ENCODE data around the gene JDP2.

The JDP2 gene

DNA sequence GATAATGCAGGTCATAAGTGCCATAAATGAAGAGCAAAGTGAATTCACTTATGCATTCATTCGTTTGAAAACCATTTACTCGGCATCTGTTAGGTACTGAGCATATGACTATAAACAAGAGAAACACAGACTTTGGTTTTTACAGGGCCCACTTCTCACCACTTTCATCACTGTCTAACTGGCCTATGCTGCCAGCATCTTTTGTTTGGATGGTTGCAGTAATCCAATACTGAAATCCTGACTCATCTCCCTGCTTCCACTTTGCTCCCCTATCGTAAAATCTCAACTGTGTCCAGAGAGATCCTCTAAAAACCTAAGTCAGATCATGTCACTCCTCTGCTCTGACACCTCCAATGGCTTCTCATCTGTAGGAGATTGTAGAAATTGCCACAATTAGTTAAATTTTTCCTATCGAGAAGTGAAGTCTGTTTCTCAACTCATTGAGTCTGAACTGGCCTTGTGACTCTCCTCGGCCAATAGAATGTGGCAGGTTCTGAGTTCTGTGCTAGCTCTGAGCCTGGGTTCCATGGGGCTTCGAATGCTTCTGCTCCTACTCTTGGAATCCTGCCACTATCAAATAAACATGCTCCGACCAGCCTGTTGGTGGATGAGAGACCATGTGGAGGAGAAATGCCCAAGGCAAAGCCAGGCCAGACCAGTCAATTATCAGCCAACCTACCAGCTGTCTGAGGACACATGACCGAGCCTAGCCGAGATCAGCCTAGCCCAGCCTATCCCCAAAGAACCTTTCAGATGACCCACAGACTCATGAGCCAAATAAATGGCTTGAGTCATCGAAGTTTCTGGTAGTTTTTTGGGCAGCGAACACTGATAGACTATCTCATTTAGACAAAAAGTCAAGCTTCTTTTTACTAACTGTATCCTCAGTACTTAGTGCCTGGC lies 92.3 kb downstream of the JDP2 start:
- Histone ChIP-seq H3K36me3 (peaks cover 0 to 9% (median 0%) of the 10 kb centered on the region in 11 experiments; a peak in 9 of 22 replicates), H3K9me3 (replicated peaks in 1 of 11) (no peaks in the 10 kb centered on the region), H4K20me1 (peaks cover 0 to 13% (median 0%) of the 10 kb centered on the region in 11 experiments; a peak in 2 of 22 replicates), H3K4me3 (no peak overlapping the region), H3K27ac (no peak overlapping the region), H3K27me3 (no peaks in the 10 kb centered on the region; a peak in 1 of 22 replicates), H3K9ac (no peak overlapping the region), H3K4me1 (peaks cover 57 to 70% (median 67%) of the 10 kb centered on the region in 10 experiments), H3K4me2 (no peak overlapping the region)
- no peak for TF ChIP-seq Cebpa-rat (IDR thresholded peaks at IDR 0.05)

DNA sequence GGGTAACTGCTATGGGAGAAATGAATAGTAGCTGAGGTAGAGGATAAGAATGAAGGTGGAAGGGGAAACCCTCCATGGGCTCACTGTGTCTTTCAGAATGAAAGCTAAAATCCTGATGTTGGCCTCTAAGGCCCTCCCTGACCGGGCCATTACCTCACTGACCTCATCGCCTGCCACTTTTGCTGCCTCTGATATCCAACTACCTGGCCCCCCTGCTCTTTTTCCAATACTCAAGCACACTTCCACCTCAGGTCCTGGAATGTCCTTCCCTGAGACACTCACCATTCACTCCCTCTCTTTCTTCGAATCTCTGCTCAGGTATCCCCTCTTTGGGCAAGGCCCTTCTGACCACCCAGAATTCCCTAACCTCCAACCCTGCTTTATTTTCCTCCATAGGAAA lies 93.0 kb downstream of the JDP2 start:
- TF ChIP-seq Cebpa-rat (IDR thresholded peaks at IDR 0.05) = no peak

DNA sequence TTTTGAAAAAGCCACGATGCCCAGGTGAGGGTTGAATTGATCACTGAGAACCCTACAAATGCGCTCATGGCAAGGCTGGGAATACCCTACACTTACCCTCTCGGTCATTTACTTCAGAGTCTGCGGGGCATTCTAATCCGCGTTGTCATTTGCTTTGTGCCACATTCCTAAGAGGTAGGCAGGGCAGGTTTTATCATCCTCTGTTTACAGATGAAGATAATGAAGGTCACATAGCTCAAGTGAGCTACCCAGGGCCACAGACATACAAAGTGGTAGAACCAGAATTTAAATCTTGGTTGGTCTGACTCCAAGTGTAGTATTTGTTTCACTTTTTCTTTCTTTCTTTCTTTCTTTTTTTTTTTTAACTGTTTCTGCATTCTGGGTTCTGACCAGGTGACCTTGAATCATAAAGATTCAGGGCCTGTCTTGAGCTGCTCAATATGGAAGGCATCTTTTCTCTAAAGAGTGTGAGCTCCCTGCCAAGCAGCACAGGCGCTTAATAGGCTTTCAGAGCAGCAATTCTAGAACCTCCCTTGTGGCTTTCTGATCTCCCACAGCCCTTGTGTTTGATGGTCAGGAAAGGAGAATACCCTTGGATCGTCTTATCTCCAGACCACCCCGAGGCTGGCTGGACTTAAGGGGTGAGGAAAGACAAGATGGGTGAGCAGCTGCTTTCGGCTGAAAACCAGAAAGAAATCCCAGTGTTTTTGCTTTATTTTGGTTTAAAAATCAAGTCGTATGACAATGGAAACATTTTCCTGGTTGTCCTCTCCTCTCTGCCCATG lies 93.8 kb downstream of the JDP2 start:
- Histone ChIP-seq H4K20me1 (peaks cover 0 to 26% (median 0%) of the 10 kb centered on the region in 11 experiments; a peak in 3 of 22 replicates), H3K36me3 (peaks cover 0 to 24% (median 12%) of the 10 kb centered on the region in 11 experiments; a peak in 14 of 22 replicates), H3K9me3 (replicated peaks in 1 of 11) (no peaks in the 10 kb centered on the region), H3K4me1 (peaks cover 53 to 66% (median 57%) of the 10 kb centered on the region in 10 experiments), H3K4me2 (peak overlapping the region; percentile 89 to 100 (median 95)), H3K27me3 (no peaks in the 10 kb centered on the region; a peak in 1 of 22 replicates), H3K27ac (peak overlapping the region; percentile 73 to 91 (median 80)), H3K4me3 (peak overlapping the region; percentile 54 to 79 (median 66)), H3K9ac (peak overlapping the region; percentile 70 to 82 (median 78))
- no peak for TF ChIP-seq Cebpa-rat (IDR thresholded peaks at IDR 0.05)

More for the DNA sequence above, 93.0 kb downstream of the JDP2 start:
- Histone ChIP-seq H3K36me3 (peaks cover 0 to 17% (median 5%) of the 10 kb centered on the region in 11 experiments; a peak in 13 of 22 replicates), H3K27ac (peak overlapping the region in 3 of 11 experiments; percentile 19 to 89 (median 73); a peak in 2 of 22 replicates), H3K9ac (no peak overlapping the region), H3K9me3 (replicated peaks in 1 of 11) (no peaks in the 10 kb centered on the region), H4K20me1 (peaks cover 0 to 19% (median 0%) of the 10 kb centered on the region in 11 experiments; a peak in 3 of 22 replicates), H3K27me3 (no peaks in the 10 kb centered on the region; a peak in 1 of 22 replicates), H3K4me3 (no peak overlapping the region), H3K4me1 (peaks cover 57 to 70% (median 61%) of the 10 kb centered on the region in 10 experiments), H3K4me2 (peak overlapping the region; percentile 89 to 100 (median 95); a peak in 21 of 22 replicates)

DNA sequence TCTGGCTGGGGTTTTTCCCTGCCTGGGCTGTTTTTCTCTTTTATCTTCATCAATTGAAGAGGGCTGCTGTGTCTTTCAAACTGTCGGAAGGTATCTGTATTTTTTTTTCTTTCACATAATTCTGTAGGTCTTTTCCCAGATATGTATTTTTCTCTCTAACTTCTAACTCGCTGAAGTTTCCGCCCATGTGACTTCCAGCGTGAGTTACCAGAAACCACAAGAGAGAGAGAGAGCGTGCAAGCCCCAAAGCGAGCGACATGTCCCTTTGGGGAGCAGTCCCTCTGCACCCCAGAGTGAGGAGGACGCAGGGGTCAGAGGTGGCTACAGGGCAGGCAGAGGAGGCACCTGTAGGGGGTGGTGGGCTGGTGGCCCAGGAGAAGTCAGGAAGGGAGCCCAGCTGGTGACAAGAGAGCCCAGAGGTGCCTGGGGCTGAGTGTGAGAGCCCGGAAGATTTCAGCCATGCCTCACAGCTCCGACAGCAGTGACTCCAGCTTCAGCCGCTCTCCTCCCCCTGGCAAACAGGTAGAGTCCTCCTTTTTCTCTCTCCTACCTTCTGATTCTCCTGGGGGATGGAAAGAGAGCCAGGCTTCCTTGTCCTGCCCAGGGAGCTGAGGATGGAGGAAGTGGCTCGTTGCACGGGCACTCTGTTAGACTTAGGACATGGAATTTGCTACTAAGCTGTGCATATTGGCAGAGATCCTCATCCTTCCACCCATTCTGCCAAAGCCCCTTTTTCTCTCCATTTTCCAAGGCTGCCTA lies 94.6 kb downstream of the JDP2 start, which contains the start of gene BATF:
Gene BATF, plus strand, starts transcription at position 246 of the 759 bp plus-strand sequence. Its CDS starts 214 bp downstream, at position 460.
- H3K4me1 ChIP-seq = peaks cover 45 to 67% (median 51%) of the 10 kb centered on the region in 10 experiments
- no peaks in the 10 kb centered on the region; a peak in 1 of 22 replicates for H3K27me3 ChIP-seq
- no peak for TF ChIP-seq Cebpa-rat (IDR thresholded peaks at IDR 0.05)
- H4K20me1 ChIP-seq = peaks cover 0 to 34% (median 0%) of the 10 kb centered on the region in 11 experiments; a peak in 4 of 22 replicates
- peak within 1 kb of the TSS; percentile 54 to 79 (median 66) for H3K4me3 ChIP-seq
- peak within 1 kb of the TSS; percentile 73 to 91 (median 80) for H3K27ac ChIP-seq
- H3K36me3 ChIP-seq = peaks cover 0 to 32% (median 20%) of the 10 kb centered on the region in 11 experiments; a peak in 14 of 22 replicates
- no peaks in the 10 kb centered on the region for H3K9me3 ChIP-seq (replicated peaks in 1 of 11)
- H3K9ac ChIP-seq = peak within 1 kb of the TSS; percentile 70 to 82 (median 78)
- peak within 1 kb of the TSS; percentile 89 to 100 (median 95) for H3K4me2 ChIP-seq

DNA sequence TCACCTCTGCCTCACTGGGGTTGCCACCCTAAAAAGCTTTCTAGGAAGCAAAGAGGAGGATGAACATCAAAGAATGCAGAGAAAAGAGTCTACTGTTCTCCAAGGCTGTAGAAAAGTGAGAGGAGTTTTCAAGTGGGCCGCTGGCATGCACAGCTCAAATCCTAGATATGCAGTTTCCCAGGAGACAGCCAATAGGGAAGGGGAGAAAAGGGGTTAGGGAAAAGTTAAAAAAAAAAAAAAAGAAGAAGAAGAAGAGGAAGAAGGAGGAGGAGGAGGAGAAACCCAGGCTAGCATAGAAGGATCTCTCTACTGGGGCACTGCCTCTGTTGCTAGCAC lies 95.1 kb downstream of the JDP2 start:
- no peaks in the 10 kb centered on the region for H3K9me3 ChIP-seq (replicated peaks in 1 of 11)
- H4K20me1 ChIP-seq = peaks cover 0 to 40% (median 0%) of the 10 kb centered on the region in 11 experiments; a peak in 4 of 22 replicates
- peaks cover 42 to 72% (median 46%) of the 10 kb centered on the region in 10 experiments for H3K4me1 ChIP-seq
- no peak for TF ChIP-seq Cebpa-rat (IDR thresholded peaks at IDR 0.05)
- H3K36me3 ChIP-seq = peaks cover 0 to 38% (median 26%) of the 10 kb centered on the region in 11 experiments; a peak in 14 of 22 replicates
- H3K27me3 ChIP-seq = no peaks in the 10 kb centered on the region
- peak overlapping the region; percentile 89 to 100 (median 95) for H3K4me2 ChIP-seq
- peak overlapping the region; percentile 73 to 91 (median 80); a peak in 21 of 22 replicates for H3K27ac ChIP-seq
- H3K4me3 ChIP-seq = peak overlapping the region; percentile 54 to 79 (median 66)
- peak overlapping the region; percentile 70 to 82 (median 78) for H3K9ac ChIP-seq

Data from BLaER1 treated with 17β-estradiol and CSF1 and Interleukin-3, amounts not matched to agents 10 nM and 100 nM (cell line).